ENCODE results near the gene DAZAP2. TPM values are rescaled to one million over a fixed set of nuclear protein-coding genes. Genes with fewer than 3 reads are reported as not detected.

DAZAP2 gene
- polyA plus RNA-seq, 4 donors, result 325 to 498 (median 480) TPM

- H3K4me3 ChIP-seq (ENCODE audit: low read depth in 1 of 3, low read length in 3 of 3), result no peak overlapping the region
- H3K27ac ChIP-seq (ENCODE audit: low read depth in 1 of 3, low read length in 2 of 3), result no peak overlapping the region
- no peak for DNase-seq
- peaks cover 0 to 3% (median 0%) of the 10 kb centered on the region in 3 donors for H3K36me3 ChIP-seq (ENCODE audit: control insufficient read depth in 3 of 3, insufficient read depth in 2 of 3, low read depth in 1 of 3, low read length in 3 of 3)
- no peaks in the 10 kb centered on the region for H3K27me3 ChIP-seq (ENCODE audit: control insufficient read depth in 3 of 3, insufficient read depth in 3 of 3, low read length in 3 of 3)
- H3K4me1 ChIP-seq (ENCODE audit: control insufficient read depth in 3 of 3, insufficient read depth in 2 of 3, low read depth in 1 of 3, low read length in 2 of 3), result no peaks in the 10 kb centered on the region
- no peak for FAIRE-seq
- no peaks in the 10 kb centered on the region for H3K9me3 ChIP-seq (ENCODE audit: control insufficient read depth in 2 of 2, insufficient read depth in 1 of 2, low read depth in 1 of 2, low read length in 1 of 2)
- 92 to 95% (median 93%) methylated on average over 7 of the region's 7 CpGs for WGBS, 3 donors
These were observed 9.4 kb upstream of the DAZAP2 start for GRCh38 chr12:51229116-51229809.

- DNase-seq (no peak), FAIRE-seq (no peak)
- Histone ChIP-seq H3K27me3 (ENCODE audit: control insufficient read depth in 3 of 3, insufficient read depth in 3 of 3, low read length in 3 of 3) (no peaks in the 10 kb centered on the region), H3K36me3 (ENCODE audit: control insufficient read depth in 3 of 3, insufficient read depth in 2 of 3, low read depth in 1 of 3, low read length in 3 of 3) (no peaks in the 10 kb centered on the region), H3K27ac (ENCODE audit: low read depth in 1 of 3, low read length in 2 of 3) (no peak overlapping the region), H3K9me3 (ENCODE audit: control insufficient read depth in 2 of 2, insufficient read depth in 1 of 2, low read depth in 1 of 2, low read length in 1 of 2) (no peaks in the 10 kb centered on the region), H3K4me3 (ENCODE audit: low read depth in 1 of 3, low read length in 3 of 3) (no peak overlapping the region), H3K4me1 (ENCODE audit: control insufficient read depth in 3 of 3, insufficient read depth in 2 of 3, low read depth in 1 of 3, low read length in 2 of 3) (no peaks in the 10 kb centered on the region)
These were observed 6.0 kb upstream of the DAZAP2 start for GRCh38 chr12:51232642-51233041.

DNA sequence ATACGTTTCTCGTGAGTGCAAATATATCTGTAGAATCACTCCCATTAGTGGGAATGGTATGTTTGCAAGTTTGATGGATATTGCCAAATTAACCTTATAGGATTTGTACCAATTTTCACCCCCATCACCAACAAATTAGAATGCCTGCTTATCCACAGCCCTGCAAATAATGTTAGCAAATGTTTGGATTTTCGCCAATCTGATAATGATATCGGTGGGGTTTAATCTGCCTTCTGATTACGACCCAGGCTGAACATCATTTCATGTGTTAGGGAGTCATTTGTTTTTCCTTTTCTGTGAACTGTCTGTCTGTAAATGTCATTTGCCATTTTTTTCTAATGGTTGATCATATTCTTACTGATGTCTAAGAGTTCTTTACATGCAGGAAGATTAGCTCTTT is 4.1 kb upstream of the DAZAP2 start:
- WGBS, 3 donors, result 56 to 68% (median 62%) methylated on average over 5 of the region's 5 CpGs
- Histone ChIP-seq H3K4me1 (ENCODE audit: control insufficient read depth in 3 of 3, insufficient read depth in 2 of 3, low read depth in 1 of 3, low read length in 2 of 3) (peaks cover 0 to 4% (median 2%) of the 10 kb centered on the region in 3 donors), H3K36me3 (ENCODE audit: control insufficient read depth in 3 of 3, insufficient read depth in 2 of 3, low read depth in 1 of 3, low read length in 3 of 3) (no peaks in the 10 kb centered on the region), H3K4me3 (ENCODE audit: low read depth in 1 of 3, low read length in 3 of 3) (no peak overlapping the region), H3K27ac (ENCODE audit: low read depth in 1 of 3, low read length in 2 of 3) (no peak overlapping the region), H3K27me3 (ENCODE audit: control insufficient read depth in 3 of 3, insufficient read depth in 3 of 3, low read length in 3 of 3) (no peaks in the 10 kb centered on the region), H3K9me3 (ENCODE audit: control insufficient read depth in 2 of 2, insufficient read depth in 1 of 2, low read depth in 1 of 2, low read length in 1 of 2) (no peaks in the 10 kb centered on the region)
- FAIRE-seq (no peak), DNase-seq (no peak)

DNA sequence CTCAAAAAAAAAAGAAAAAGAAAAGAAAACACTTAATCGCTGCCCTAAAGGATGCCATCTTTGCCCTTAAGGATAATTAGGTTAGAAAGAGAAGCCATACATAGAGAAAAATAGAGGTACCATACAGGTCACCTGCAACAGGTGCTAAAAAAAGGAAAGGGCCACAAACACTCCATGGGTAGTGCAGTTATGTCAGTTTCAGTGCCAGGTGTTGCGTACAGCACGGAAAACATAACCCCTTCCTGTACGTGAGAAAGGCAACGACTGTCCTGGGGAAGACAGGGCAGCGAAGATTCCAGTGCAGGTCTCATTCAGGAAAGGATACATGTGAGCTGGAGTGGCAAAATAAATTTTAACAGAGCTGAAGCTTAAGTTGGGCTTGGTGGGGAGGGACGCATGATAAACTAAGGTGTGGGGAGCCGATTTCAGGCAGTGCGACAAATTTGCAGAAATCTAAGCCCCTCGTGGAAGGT is 553 bp upstream of the DAZAP2 start:
- Histone ChIP-seq H3K27me3 (ENCODE audit: control insufficient read depth in 3 of 3, insufficient read depth in 3 of 3, low read length in 3 of 3) (no peaks in the 10 kb centered on the region), H3K4me1 (ENCODE audit: control insufficient read depth in 3 of 3, insufficient read depth in 2 of 3, low read depth in 1 of 3, low read length in 2 of 3) (peaks cover 0 to 11% (median 7%) of the 10 kb centered on the region in 3 donors), H3K27ac (ENCODE audit: low read depth in 1 of 3, low read length in 2 of 3) (peak overlapping the region; percentile 18 to 84 (median 81)), H3K36me3 (ENCODE audit: control insufficient read depth in 3 of 3, insufficient read depth in 2 of 3, low read depth in 1 of 3, low read length in 3 of 3) (peaks cover 7 to 17% (median 16%) of the 10 kb centered on the region in 3 donors), H3K9me3 (ENCODE audit: control insufficient read depth in 2 of 2, insufficient read depth in 1 of 2, low read depth in 1 of 2, low read length in 1 of 2) (no peaks in the 10 kb centered on the region), H3K4me3 (ENCODE audit: low read depth in 1 of 3, low read length in 3 of 3) (peak overlapping the region; percentile 67 to 99 (median 97))
- DNase-seq (peak in 1 of 2 donors; percentile 51), FAIRE-seq (no peak)
- 3 to 10% (median 5%) methylated on average over 10 of the region's 10 CpGs for WGBS, 3 donors

- Histone ChIP-seq H3K9me3 (ENCODE audit: control insufficient read depth in 2 of 2, insufficient read depth in 1 of 2, low read depth in 1 of 2, low read length in 1 of 2) (no peaks in the 10 kb centered on the region), H3K27ac (ENCODE audit: low read depth in 1 of 3, low read length in 2 of 3) (no peak overlapping the region), H3K36me3 (ENCODE audit: control insufficient read depth in 3 of 3, insufficient read depth in 2 of 3, low read depth in 1 of 3, low read length in 3 of 3) (peaks cover 7 to 25% (median 17%) of the 10 kb centered on the region in 3 donors), H3K4me3 (ENCODE audit: low read depth in 1 of 3, low read length in 3 of 3) (no peak overlapping the region), H3K4me1 (ENCODE audit: control insufficient read depth in 3 of 3, insufficient read depth in 2 of 3, low read depth in 1 of 3, low read length in 2 of 3) (peaks cover 0 to 11% (median 7%) of the 10 kb centered on the region in 3 donors), H3K27me3 (ENCODE audit: control insufficient read depth in 3 of 3, insufficient read depth in 3 of 3, low read length in 3 of 3) (no peaks in the 10 kb centered on the region)
- WGBS, 3 donors, result 41 to 74% (median 57%) methylated on average over 2 of the region's 2 CpGs
- DNase-seq (no peak), FAIRE-seq (no peak)
These were observed 2.3 kb downstream of the DAZAP2 start for GRCh38 chr12:51240971-51241370.

GRCh38 chr12:51242120-51242519 is 3.5 kb downstream of the DAZAP2 start:
- 80 to 85% (median 84%) methylated on average over 7 of the region's 7 CpGs for WGBS, 3 donors
- Histone ChIP-seq H3K36me3 (ENCODE audit: control insufficient read depth in 3 of 3, insufficient read depth in 2 of 3, low read depth in 1 of 3, low read length in 3 of 3) (peaks cover 7 to 25% (median 17%) of the 10 kb centered on the region in 3 donors), H3K4me3 (ENCODE audit: low read depth in 1 of 3, low read length in 3 of 3) (no peak overlapping the region), H3K4me1 (ENCODE audit: control insufficient read depth in 3 of 3, insufficient read depth in 2 of 3, low read depth in 1 of 3, low read length in 2 of 3) (peaks cover 0 to 11% (median 7%) of the 10 kb centered on the region in 3 donors), H3K9me3 (ENCODE audit: control insufficient read depth in 2 of 2, insufficient read depth in 1 of 2, low read depth in 1 of 2, low read length in 1 of 2) (no peaks in the 10 kb centered on the region), H3K27me3 (ENCODE audit: control insufficient read depth in 3 of 3, insufficient read depth in 3 of 3, low read length in 3 of 3) (no peaks in the 10 kb centered on the region), H3K27ac (ENCODE audit: low read depth in 1 of 3, low read length in 2 of 3) (no peak overlapping the region)
- FAIRE-seq, result no peak
- DNase-seq, result no peak

- H3K4me3 ChIP-seq (ENCODE audit: low read depth in 1 of 3, low read length in 3 of 3), result no peak overlapping the region
- DNase-seq (no peak), FAIRE-seq (no peak)
- peaks cover 7 to 28% (median 17%) of the 10 kb centered on the region in 3 donors for H3K36me3 ChIP-seq (ENCODE audit: control insufficient read depth in 3 of 3, insufficient read depth in 2 of 3, low read depth in 1 of 3, low read length in 3 of 3)
- no peaks in the 10 kb centered on the region for H3K27me3 ChIP-seq (ENCODE audit: control insufficient read depth in 3 of 3, insufficient read depth in 3 of 3, low read length in 3 of 3)
- WGBS, 3 donors, result 67 to 74% (median 69%) methylated on average over 7 of the region's 7 CpGs
- no peaks in the 10 kb centered on the region for H3K9me3 ChIP-seq (ENCODE audit: control insufficient read depth in 2 of 2, insufficient read depth in 1 of 2, low read depth in 1 of 2, low read length in 1 of 2)
- H3K4me1 ChIP-seq (ENCODE audit: control insufficient read depth in 3 of 3, insufficient read depth in 2 of 3, low read depth in 1 of 3, low read length in 2 of 3), result peaks cover 0 to 10% (median 7%) of the 10 kb centered on the region in 3 donors
- no peak overlapping the region for H3K27ac ChIP-seq (ENCODE audit: low read depth in 1 of 3, low read length in 2 of 3)
These were observed 4.2 kb downstream of the DAZAP2 start for GRCh38 chr12:51242876-51243275.

DNA sequence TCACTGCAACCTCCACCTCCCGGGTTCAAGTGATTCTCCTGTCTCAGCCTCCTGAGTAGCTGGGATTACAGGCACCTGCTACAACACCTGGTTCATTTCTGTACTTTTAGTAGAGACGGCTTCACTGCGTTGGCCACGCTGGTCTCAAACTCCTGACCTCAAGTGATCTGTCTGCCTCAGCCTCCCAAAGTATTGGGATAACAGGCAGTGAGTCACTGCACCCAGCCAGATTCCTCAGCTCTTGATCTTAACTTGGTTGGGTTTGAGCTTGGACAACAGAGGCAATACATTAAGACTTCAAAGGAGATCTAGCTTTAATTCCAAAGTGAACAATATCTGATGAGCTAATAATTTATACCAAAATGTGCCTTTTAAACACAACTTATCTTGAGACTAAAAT is 5.6 kb downstream of the DAZAP2 start:
- Histone ChIP-seq H3K4me1 (ENCODE audit: control insufficient read depth in 3 of 3, insufficient read depth in 2 of 3, low read depth in 1 of 3, low read length in 2 of 3) (peaks cover 0 to 8% (median 4%) of the 10 kb centered on the region in 3 donors), H3K9me3 (ENCODE audit: control insufficient read depth in 2 of 2, insufficient read depth in 1 of 2, low read depth in 1 of 2, low read length in 1 of 2) (no peaks in the 10 kb centered on the region), H3K4me3 (ENCODE audit: low read depth in 1 of 3, low read length in 3 of 3) (no peak overlapping the region), H3K27ac (ENCODE audit: low read depth in 1 of 3, low read length in 2 of 3) (no peak overlapping the region), H3K36me3 (ENCODE audit: control insufficient read depth in 3 of 3, insufficient read depth in 2 of 3, low read depth in 1 of 3, low read length in 3 of 3) (peaks cover 7 to 30% (median 17%) of the 10 kb centered on the region in 3 donors), H3K27me3 (ENCODE audit: control insufficient read depth in 3 of 3, insufficient read depth in 3 of 3, low read length in 3 of 3) (no peaks in the 10 kb centered on the region)
- DNase-seq (no peak), FAIRE-seq (no peak)
- WGBS, 3 donors, result 78 to 93% (median 90%) methylated on average over 4 of the region's 4 CpGs

Measured in small intestine (tissue), 7 donors.